Measurements from ENCODE around the gene FCHSD2. TPM values are rescaled to one million over a fixed set of nuclear protein-coding genes. Genes with fewer than 3 reads are reported as not detected.
"Not testable (repeated sequence)": the region's sequence is repeated elsewhere in the genome, so short reads cannot be mapped to it uniquely, and the experiment has no call there.

The FCHSD2 gene
- total and polyA plus RNA-seq, 2 experiments from 2014 or later: 9.1 to 19.8 TPM

GRCh38 chr11:73034777-73035176, 107.3 kb downstream of the FCHSD2 start:
- H4K20me1 ChIP-seq (ENCODE audit: insufficient read depth): no peaks in the 10 kb centered on the region
- H3K9ac ChIP-seq: no peak overlapping the region
- no peak overlapping the region for H3K4me2 ChIP-seq (ENCODE audit: unreplicated experiment)
- DNase-seq: no peak
- 96 to 98% methylated on average over 1 of the region's 1 CpG for WGBS, 2 experiments (ENCODE audit: low coverage in 1 of 2, low lambda C conversion rate in 2 of 2, missing lambda C conversion rate in 2 of 2)
- H3K9me3 ChIP-seq (ENCODE audit: low read depth): no peaks in the 10 kb centered on the region
- H3F3A ChIP-seq (ENCODE audit: insufficient read depth): no peaks in the 10 kb centered on the region
- no peak overlapping the region for H3K27ac ChIP-seq
- in situ Hi-C loops (cut with MboI): no loop called here
- TF ChIP-seq EZH2phosphoT487 (IDR thresholded peaks at IDR 0.05; ENCODE audit: insufficient read depth, low read depth): no peak
- no peak for TF ChIP-seq EZH2 (IDR thresholded peaks at IDR 0.05; ENCODE audit: insufficient read depth, poor library complexity, severe bottlenecking)
- no peak overlapping the region for H3K4me3 ChIP-seq
- H2AFZ ChIP-seq: no peak overlapping the region
- no peaks in the 10 kb centered on the region for H3K36me3 ChIP-seq (ENCODE audit: low read depth)
- H3K79me2 ChIP-seq (ENCODE audit: insufficient read depth): peaks cover 16% of the 10 kb centered on the region; the same call in 1 of the 2 replicates
- no peaks in the 10 kb centered on the region for H3K9me2 ChIP-seq (ENCODE audit: insufficient read depth)
- H3K4me1 ChIP-seq (ENCODE audit: insufficient read depth): no peaks in the 10 kb centered on the region
- H3K27me3 ChIP-seq (replicated peaks; ENCODE audit: insufficient read depth): no peaks in the 10 kb centered on the region

DNA sequence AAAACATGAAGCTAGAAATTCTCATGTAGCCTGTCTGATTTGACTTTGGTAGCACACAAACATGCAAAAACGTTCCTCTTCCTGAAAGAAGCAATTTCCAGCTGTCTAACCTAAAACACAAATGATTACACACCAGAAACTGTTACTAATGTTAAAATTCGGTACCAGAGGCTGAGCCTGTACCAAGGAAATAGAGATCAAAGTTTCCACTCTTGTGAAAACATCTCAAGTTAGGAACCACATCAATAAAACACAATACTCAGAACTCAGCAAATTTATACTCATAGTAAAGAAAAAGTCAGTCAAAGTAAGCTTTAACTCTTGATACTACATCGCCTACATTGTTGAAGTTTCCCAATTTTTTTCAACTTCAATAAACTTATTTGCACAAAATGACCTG, 107.8 kb downstream of the FCHSD2 start:
- Histone ChIP-seq H3K36me3 (ENCODE audit: low read depth) (no peaks in the 10 kb centered on the region), H2AFZ (no peak overlapping the region), H3K79me2 (ENCODE audit: insufficient read depth) (peaks cover 16% of the 10 kb centered on the region; the same call in 1 of the 2 replicates), H3F3A (ENCODE audit: insufficient read depth) (no peaks in the 10 kb centered on the region), H3K4me3 (no peak overlapping the region), H3K9me2 (ENCODE audit: insufficient read depth) (no peaks in the 10 kb centered on the region), H3K9ac (no peak overlapping the region), H3K4me1 (ENCODE audit: insufficient read depth) (no peaks in the 10 kb centered on the region), H4K20me1 (ENCODE audit: insufficient read depth) (no peaks in the 10 kb centered on the region), H3K9me3 (ENCODE audit: low read depth) (no peaks in the 10 kb centered on the region), H3K27ac (no peak overlapping the region), H3K27me3 (replicated peaks; ENCODE audit: insufficient read depth) (no peaks in the 10 kb centered on the region), H3K4me2 (ENCODE audit: unreplicated experiment) (no peak overlapping the region)
- TF ChIP-seq EZH2phosphoT487 (IDR thresholded peaks at IDR 0.05; ENCODE audit: insufficient read depth, low read depth): no peak
- no peak for TF ChIP-seq EZH2 (IDR thresholded peaks at IDR 0.05; ENCODE audit: insufficient read depth, poor library complexity, severe bottlenecking)
- DNase-seq: no peak
- in situ Hi-C loops (cut with MboI): no loop called here
- WGBS, 2 experiments (ENCODE audit: low coverage in 1 of 2, low lambda C conversion rate in 2 of 2, missing lambda C conversion rate in 2 of 2): 67 to 68% methylated on average over 3 of the region's 3 CpGs

DNA sequence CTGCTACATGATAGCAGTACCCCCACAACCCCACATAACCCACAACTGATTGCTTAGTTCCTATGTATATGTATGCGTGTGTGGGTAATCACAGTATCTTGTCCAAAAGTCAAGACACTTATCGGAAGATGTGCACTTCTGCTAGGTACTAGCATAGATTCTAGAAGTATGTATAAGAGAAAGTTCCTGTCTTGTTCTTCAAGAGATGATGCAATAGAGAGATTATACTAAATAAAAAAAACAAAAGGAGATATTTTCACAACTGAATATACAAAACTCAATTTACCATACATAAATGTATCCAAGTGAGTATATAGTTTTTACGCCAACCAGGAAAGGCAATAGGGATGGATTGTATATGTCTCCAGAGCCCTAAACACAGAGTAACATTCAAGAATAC, 112.0 kb downstream of the FCHSD2 start:
- no peak for DNase-seq
- Histone ChIP-seq H3F3A (ENCODE audit: insufficient read depth) (no peaks in the 10 kb centered on the region), H3K4me3 (no peak overlapping the region), H3K4me2 (ENCODE audit: unreplicated experiment) (no peak overlapping the region), H3K36me3 (ENCODE audit: low read depth) (no peaks in the 10 kb centered on the region), H3K27me3 (replicated peaks; ENCODE audit: insufficient read depth) (no peaks in the 10 kb centered on the region), H3K9me2 (ENCODE audit: insufficient read depth) (no peaks in the 10 kb centered on the region), H3K4me1 (ENCODE audit: insufficient read depth) (no peaks in the 10 kb centered on the region), H2AFZ (no peak overlapping the region), H3K9ac (no peak overlapping the region), H3K9me3 (ENCODE audit: low read depth) (no peaks in the 10 kb centered on the region), H3K79me2 (ENCODE audit: insufficient read depth) (peaks cover 21% of the 10 kb centered on the region; the same call in 1 of the 2 replicates), H3K27ac (no peak overlapping the region), H4K20me1 (ENCODE audit: insufficient read depth) (no peaks in the 10 kb centered on the region)
- TF ChIP-seq EZH2phosphoT487 (IDR thresholded peaks at IDR 0.05; ENCODE audit: insufficient read depth, low read depth): no peak
- TF ChIP-seq EZH2 (IDR thresholded peaks at IDR 0.05; ENCODE audit: insufficient read depth, poor library complexity, severe bottlenecking): no peak
- 98% methylated on average over 3 of the region's 3 CpGs for WGBS, 2 experiments (ENCODE audit: low coverage in 1 of 2, low lambda C conversion rate in 2 of 2, missing lambda C conversion rate in 2 of 2)
- in situ Hi-C loops (cut with MboI): no loop called here

DNA sequence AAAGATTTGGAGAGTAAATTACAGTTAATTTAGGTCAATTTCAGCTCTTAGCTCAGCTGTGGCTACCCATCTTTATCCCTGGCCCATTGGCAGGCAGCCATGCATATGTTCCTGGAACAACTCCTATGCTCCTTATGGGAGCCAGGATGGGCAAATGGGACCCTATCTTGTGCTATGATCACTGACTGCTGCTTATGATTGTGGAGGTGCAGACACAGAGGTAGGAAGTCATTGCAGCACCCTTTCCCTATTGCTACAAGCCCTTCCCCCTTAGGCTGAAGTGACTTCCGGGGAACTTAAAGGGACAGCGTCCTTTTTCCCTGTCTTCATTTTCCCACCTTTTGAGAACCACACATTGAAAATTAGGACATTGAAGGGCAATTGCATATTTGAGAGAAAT, 112.7 kb downstream of the FCHSD2 start:
- Histone ChIP-seq H3K9me2 (ENCODE audit: insufficient read depth) (no peaks in the 10 kb centered on the region), H3K4me2 (ENCODE audit: unreplicated experiment) (no peak overlapping the region), H3K9me3 (ENCODE audit: low read depth) (no peaks in the 10 kb centered on the region), H3K9ac (no peak overlapping the region), H3K27me3 (replicated peaks; ENCODE audit: insufficient read depth) (no peaks in the 10 kb centered on the region), H3K4me1 (ENCODE audit: insufficient read depth) (no peaks in the 10 kb centered on the region), H2AFZ (no peak overlapping the region), H3K36me3 (ENCODE audit: low read depth) (peaks cover 1% of the 10 kb centered on the region; the same call in 1 of the 2 replicates), H3K4me3 (no peak overlapping the region), H4K20me1 (ENCODE audit: insufficient read depth) (no peaks in the 10 kb centered on the region), H3K79me2 (ENCODE audit: insufficient read depth) (peaks cover 26% of the 10 kb centered on the region; the same call in 1 of the 2 replicates), H3K27ac (no peak overlapping the region), H3F3A (ENCODE audit: insufficient read depth) (no peaks in the 10 kb centered on the region)
- DNase-seq: no peak
- TF ChIP-seq EZH2 (IDR thresholded peaks at IDR 0.05; ENCODE audit: insufficient read depth, poor library complexity, severe bottlenecking): no peak
- no peak for TF ChIP-seq EZH2phosphoT487 (IDR thresholded peaks at IDR 0.05; ENCODE audit: insufficient read depth, low read depth)
- in situ Hi-C loops (cut with MboI): no loop called here
- WGBS, 2 experiments (ENCODE audit: low coverage in 1 of 2, low lambda C conversion rate in 2 of 2, missing lambda C conversion rate in 2 of 2): 97 to 100% methylated on average over 2 of the region's 2 CpGs

GRCh38 chr11:73028611-73029010, 113.5 kb downstream of the FCHSD2 start:
- Histone ChIP-seq H2AFZ (no peak overlapping the region), H3F3A (ENCODE audit: insufficient read depth) (no peaks in the 10 kb centered on the region), H3K79me2 (ENCODE audit: insufficient read depth) (peaks cover 34% of the 10 kb centered on the region; the same call in 1 of the 2 replicates), H3K27ac (no peak overlapping the region), H3K9me3 (ENCODE audit: low read depth) (no peaks in the 10 kb centered on the region), H3K36me3 (ENCODE audit: low read depth) (peaks cover 6% of the 10 kb centered on the region; the same call in 1 of the 2 replicates), H3K4me1 (ENCODE audit: insufficient read depth) (no peaks in the 10 kb centered on the region), H3K9me2 (ENCODE audit: insufficient read depth) (no peaks in the 10 kb centered on the region), H3K9ac (no peak overlapping the region), H3K4me3 (no peak overlapping the region), H4K20me1 (ENCODE audit: insufficient read depth) (no peaks in the 10 kb centered on the region), H3K27me3 (replicated peaks; ENCODE audit: insufficient read depth) (no peaks in the 10 kb centered on the region), H3K4me2 (ENCODE audit: unreplicated experiment) (no peak overlapping the region)
- DNase-seq: no peak
- no peak for TF ChIP-seq EZH2 (IDR thresholded peaks at IDR 0.05; ENCODE audit: insufficient read depth, poor library complexity, severe bottlenecking)
- no peak for TF ChIP-seq EZH2phosphoT487 (IDR thresholded peaks at IDR 0.05; ENCODE audit: insufficient read depth, low read depth)
- WGBS, 2 experiments (ENCODE audit: low coverage in 1 of 2, low lambda C conversion rate in 2 of 2, missing lambda C conversion rate in 2 of 2): 89 to 93% methylated on average over 4 of the region's 4 CpGs
- in situ Hi-C loops (cut with MboI): no loop called here

- H3K4me3 ChIP-seq; in situ Hi-C loops (cut with MboI); H2AFZ ChIP-seq; H3K9me3 ChIP-seq (ENCODE audit: low read depth); H3K9ac ChIP-seq; H3K4me1 ChIP-seq (ENCODE audit: insufficient read depth); H3K4me2 ChIP-seq (ENCODE audit: unreplicated experiment); H3K27ac ChIP-seq; H3F3A ChIP-seq (ENCODE audit: insufficient read depth); H3K36me3 ChIP-seq (ENCODE audit: low read depth); DNase-seq; H3K9me2 ChIP-seq (ENCODE audit: insufficient read depth); H3K27me3 ChIP-seq (replicated peaks; ENCODE audit: insufficient read depth); H4K20me1 ChIP-seq (ENCODE audit: insufficient read depth): not testable (repeated sequence)
- WGBS, 2 experiments (ENCODE audit: low coverage in 1 of 2, low lambda C conversion rate in 2 of 2, missing lambda C conversion rate in 2 of 2): 91 to 93% methylated on average over 2 of the region's 2 CpGs
- H3K79me2 ChIP-seq (ENCODE audit: insufficient read depth): peaks cover 42% of the 10 kb centered on the region; the same call in 1 of the 2 replicates
These were observed 114.3 kb downstream of the FCHSD2 start for GRCh38 chr11:73027840-73028239.

Data from GM23248 (cell line).